ENCODE results near the gene BNIP1.
"Not testable (repeated sequence)": the region's sequence is repeated elsewhere in the genome, so short reads cannot be mapped to it uniquely, and the experiment has no call there.

The BNIP1 gene

GRCh38 chr5:173123416-173123815 is 20.9 kb upstream of the BNIP1 start:
- TF ChIP-seq CTCF (IDR thresholded peaks at IDR 0.05; ENCODE audit: low read depth, low read length) = no peak
- no peaks in the 10 kb centered on the region for H3K27me3 ChIP-seq (ENCODE audit: low read depth, low read length)
- H3K36me3 ChIP-seq (replicated peaks; ENCODE audit: low read depth, low read length) = no peaks in the 10 kb centered on the region

DNA sequence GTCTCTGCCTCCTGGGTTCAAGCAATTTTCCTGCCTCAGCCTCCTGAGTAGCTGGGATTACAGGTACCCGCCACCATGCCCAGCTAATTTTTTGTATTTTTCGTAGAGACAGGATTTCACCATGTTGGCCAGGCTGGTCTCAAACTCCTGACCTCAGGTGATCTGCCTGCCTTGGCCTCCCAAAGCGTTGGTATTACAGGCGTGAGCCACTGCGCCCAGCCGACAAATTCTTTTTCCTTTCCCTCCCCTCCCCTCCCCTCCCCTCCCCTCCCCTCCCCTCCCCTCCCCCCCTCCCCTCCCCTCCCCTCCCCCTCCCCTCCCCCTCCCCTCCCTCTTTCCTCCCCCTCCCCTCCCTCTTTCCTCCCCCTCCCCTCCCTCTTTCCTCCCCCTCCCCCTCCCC is 12.2 kb upstream of the BNIP1 start:
- not testable (repeated sequence) for H3K27me3 ChIP-seq (ENCODE audit: low read depth, low read length); H3K4me1 ChIP-seq (ENCODE audit: low read length); H2AFZ ChIP-seq (ENCODE audit: low read depth, low read length); H3K36me3 ChIP-seq (replicated peaks; ENCODE audit: low read depth, low read length); H3K4me2 ChIP-seq (ENCODE audit: low read length); H3K9ac ChIP-seq (ENCODE audit: low read length); H3K27ac ChIP-seq (ENCODE audit: low read length); H3K9me3 ChIP-seq (ENCODE audit: insufficient read depth, low read length); H3K4me3 ChIP-seq (ENCODE audit: low read length); H4K20me1 ChIP-seq (ENCODE audit: insufficient read depth, low read length); H3K79me2 ChIP-seq (ENCODE audit: low read length)

More at GRCh38 chr5:173123416-173123815, 20.9 kb upstream of the BNIP1 start:
- Histone ChIP-seq H3K4me2 (ENCODE audit: low read length) (no peak overlapping the region), H3K9ac (ENCODE audit: low read length) (no peak overlapping the region), H2AFZ (ENCODE audit: low read depth, low read length) (no peak overlapping the region), H3K27ac (ENCODE audit: low read length) (no peak overlapping the region), H3K9me3 (ENCODE audit: insufficient read depth, low read length) (no peaks in the 10 kb centered on the region), H4K20me1 (ENCODE audit: insufficient read depth, low read length) (no peaks in the 10 kb centered on the region), H3K79me2 (ENCODE audit: low read length) (no peaks in the 10 kb centered on the region), H3K4me3 (ENCODE audit: low read length) (no peak overlapping the region), H3K4me1 (ENCODE audit: low read length) (no peaks in the 10 kb centered on the region)

- H3K9ac ChIP-seq (ENCODE audit: low read length) = no peak overlapping the region
- H3K4me3 ChIP-seq (ENCODE audit: low read length) = no peak overlapping the region
- H3K27ac ChIP-seq (ENCODE audit: low read length) = no peak overlapping the region
- H4K20me1 ChIP-seq (ENCODE audit: insufficient read depth, low read length) = no peaks in the 10 kb centered on the region
- H3K4me1 ChIP-seq (ENCODE audit: low read length) = peaks cover 2% of the 10 kb centered on the region
- no peaks in the 10 kb centered on the region for H3K36me3 ChIP-seq (replicated peaks; ENCODE audit: low read depth, low read length)
- H3K4me2 ChIP-seq (ENCODE audit: low read length) = no peak overlapping the region
- no peak overlapping the region for H2AFZ ChIP-seq (ENCODE audit: low read depth, low read length)
- H3K9me3 ChIP-seq (ENCODE audit: insufficient read depth, low read length) = no peaks in the 10 kb centered on the region
- H3K79me2 ChIP-seq (ENCODE audit: low read length) = no peaks in the 10 kb centered on the region
- no peaks in the 10 kb centered on the region for H3K27me3 ChIP-seq (ENCODE audit: low read depth, low read length)
- no peak for TF ChIP-seq EZH2phosphoT487 (IDR thresholded peaks at IDR 0.05; ENCODE audit: low read depth)
Measured at GRCh38 chr5:173138707-173139106, 5.6 kb upstream of the BNIP1 start.

- Histone ChIP-seq H3K4me1 (ENCODE audit: low read length) (peaks cover 7% of the 10 kb centered on the region), H3K79me2 (ENCODE audit: low read length) (peaks cover 2% of the 10 kb centered on the region; the same call in 1 of the 2 replicates), H4K20me1 (ENCODE audit: insufficient read depth, low read length) (no peaks in the 10 kb centered on the region), H3K27ac (ENCODE audit: low read length) (no peak overlapping the region), H2AFZ (ENCODE audit: low read depth, low read length) (no peak overlapping the region), H3K27me3 (ENCODE audit: low read depth, low read length) (no peaks in the 10 kb centered on the region), H3K9me3 (ENCODE audit: insufficient read depth, low read length) (no peaks in the 10 kb centered on the region), H3K36me3 (replicated peaks; ENCODE audit: low read depth, low read length) (no peaks in the 10 kb centered on the region), H3K4me2 (ENCODE audit: low read length) (no peak overlapping the region), H3K4me3 (ENCODE audit: low read length) (no peak overlapping the region), H3K9ac (ENCODE audit: low read length) (no peak overlapping the region)
- no peak for TF ChIP-seq EZH2phosphoT487 (IDR thresholded peaks at IDR 0.05; ENCODE audit: low read depth)
- no peak for TF ChIP-seq CTCF (IDR thresholded peaks at IDR 0.05; ENCODE audit: low read depth, low read length)
Measured at GRCh38 chr5:173139631-173140030, 4.7 kb upstream of the BNIP1 start.

GRCh38 chr5:173140769-173141168 is 3.6 kb upstream of the BNIP1 start:
- H3K27me3 ChIP-seq (ENCODE audit: low read depth, low read length) = no peaks in the 10 kb centered on the region
- no peak overlapping the region for H2AFZ ChIP-seq (ENCODE audit: low read depth, low read length)
- peaks cover 8% of the 10 kb centered on the region for H3K79me2 ChIP-seq (ENCODE audit: low read length)
- no peaks in the 10 kb centered on the region for H3K9me3 ChIP-seq (ENCODE audit: insufficient read depth, low read length)
- no peak for TF ChIP-seq EZH2phosphoT487 (IDR thresholded peaks at IDR 0.05; ENCODE audit: low read depth)
- no peak for TF ChIP-seq CTCF (IDR thresholded peaks at IDR 0.05; ENCODE audit: low read depth, low read length)
- H3K4me3 ChIP-seq (ENCODE audit: low read length) = no peak overlapping the region
- no peak overlapping the region for H3K27ac ChIP-seq (ENCODE audit: low read length)
- no peaks in the 10 kb centered on the region for H4K20me1 ChIP-seq (ENCODE audit: insufficient read depth, low read length)
- peaks cover 10% of the 10 kb centered on the region for H3K4me1 ChIP-seq (ENCODE audit: low read length)
- H3K4me2 ChIP-seq (ENCODE audit: low read length) = no peak overlapping the region
- H3K9ac ChIP-seq (ENCODE audit: low read length) = no peak overlapping the region
- no peaks in the 10 kb centered on the region for H3K36me3 ChIP-seq (replicated peaks; ENCODE audit: low read depth, low read length)

Measured in OCI-LY3 (cell line).